ENCODE measurements around the gene MYRFL.

- TF ChIP-seq CTCF (IDR thresholded peaks at IDR 0.05; ENCODE audit: low read depth, low read length) (no peak), EZH2phosphoT487 (IDR thresholded peaks at IDR 0.05; ENCODE audit: low read depth) (no peak)
These were observed 109.0 kb downstream of the MYRFL start for GRCh38 chr12:69934011-69934410.

All from OCI-LY3 (cell line).